ENCODE measurements around the gene SPSB4. TPM values are rescaled to one million over a fixed set of nuclear protein-coding genes. Genes with fewer than 3 reads are reported as not detected.
A peak's percentile ranks its signal among the peaks of the same experiment; 100 is the strongest.

Gene SPSB4
- total RNA-seq, 2 donors from 2014 or later = 18.2 to 48.1 TPM

GRCh38 chr3:141191097-141191749 lies 140.1 kb downstream of the SPSB4 start:
- TF ChIP-seq, protein P1, sequence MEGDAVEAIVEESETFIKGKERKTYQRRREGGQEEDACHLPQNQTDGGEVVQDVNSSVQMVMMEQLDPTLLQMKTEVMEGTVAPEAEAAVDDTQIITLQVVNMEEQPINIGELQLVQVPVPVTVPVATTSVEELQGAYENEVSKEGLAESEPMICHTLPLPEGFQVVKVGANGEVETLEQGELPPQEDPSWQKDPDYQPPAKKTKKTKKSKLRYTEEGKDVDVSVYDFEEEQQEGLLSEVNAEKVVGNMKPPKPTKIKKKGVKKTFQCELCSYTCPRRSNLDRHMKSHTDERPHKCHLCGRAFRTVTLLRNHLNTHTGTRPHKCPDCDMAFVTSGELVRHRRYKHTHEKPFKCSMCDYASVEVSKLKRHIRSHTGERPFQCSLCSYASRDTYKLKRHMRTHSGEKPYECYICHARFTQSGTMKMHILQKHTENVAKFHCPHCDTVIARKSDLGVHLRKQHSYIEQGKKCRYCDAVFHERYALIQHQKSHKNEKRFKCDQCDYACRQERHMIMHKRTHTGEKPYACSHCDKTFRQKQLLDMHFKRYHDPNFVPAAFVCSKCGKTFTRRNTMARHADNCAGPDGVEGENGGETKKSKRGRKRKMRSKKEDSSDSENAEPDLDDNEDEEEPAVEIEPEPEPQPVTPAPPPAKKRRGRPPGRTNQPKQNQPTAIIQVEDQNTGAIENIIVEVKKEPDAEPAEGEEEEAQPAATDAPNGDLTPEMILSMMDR (IDR thresholded peaks at IDR 0.05) = no peak
- TF ChIP-seq POLR2A (IDR thresholded peaks at IDR 0.05) = no peak
- Histone ChIP-seq H3K27me3 (no peaks in the 10 kb centered on the region), H3K4me1 (no peaks in the 10 kb centered on the region), H3K9me3 (no peaks in the 10 kb centered on the region), H3K4me3 (no peak overlapping the region), H3K36me3 (replicated peaks in 1 of 2; ENCODE audit: insufficient read depth in 1 of 2, low read depth in 2 of 2) (no peaks in the 10 kb centered on the region), H3K27ac (no peak overlapping the region)
- DNase-seq (no peak), ATAC-seq (no peak)
- intact Hi-C loops (cut with DNase I) = loop anchor here (5.0 kb wide), 1 partner anchor 189 kb away; no protein-coding TSS in a partner anchor
- 50 to 91% methylated on average over 2 of the region's 2 CpGs for WGBS, 2 donors

DNA sequence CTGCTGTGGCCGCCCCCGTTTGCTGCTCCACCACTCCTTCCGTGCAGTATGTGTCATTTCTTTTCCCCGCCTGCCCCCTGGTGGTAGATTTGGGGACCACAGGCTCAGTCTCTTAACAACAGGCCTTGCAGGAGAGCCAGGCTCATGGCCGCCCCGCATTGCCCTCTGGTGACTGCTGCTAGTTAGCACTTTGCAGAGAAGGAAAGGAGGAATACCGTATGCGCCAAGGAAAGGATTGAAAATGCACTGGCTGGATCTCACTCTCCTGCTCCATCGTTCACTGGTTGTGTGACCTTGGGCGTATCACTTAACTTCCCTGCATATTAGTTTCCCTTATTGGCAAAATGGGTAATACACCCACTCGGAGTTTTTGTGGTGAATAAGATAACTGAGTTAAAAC lies 141.2 kb downstream of the SPSB4 start:
- TF ChIP-seq, protein P1 (IDR thresholded peaks at IDR 0.05) = peak; percentile 98 to 100 (median 100)
- no peak for TF ChIP-seq POLR2A (IDR thresholded peaks at IDR 0.05)
- Histone ChIP-seq H3K9me3 (no peaks in the 10 kb centered on the region), H3K4me3 (no peak overlapping the region), H3K27ac (no peak overlapping the region), H3K4me1 (no peaks in the 10 kb centered on the region), H3K36me3 (replicated peaks in 1 of 2; ENCODE audit: insufficient read depth in 1 of 2, low read depth in 2 of 2) (no peaks in the 10 kb centered on the region), H3K27me3 (no peaks in the 10 kb centered on the region)
- intact Hi-C loops (cut with DNase I) = loop anchor here (5.0 kb wide), 1 partner anchor 190 kb away; no protein-coding TSS in a partner anchor
- ATAC-seq (peak; percentile 99), DNase-seq (peak; percentile 97 to 99 (median 98))
- 5 to 7% methylated on average over 11 of the region's 11 CpGs for WGBS, 2 donors

DNA sequence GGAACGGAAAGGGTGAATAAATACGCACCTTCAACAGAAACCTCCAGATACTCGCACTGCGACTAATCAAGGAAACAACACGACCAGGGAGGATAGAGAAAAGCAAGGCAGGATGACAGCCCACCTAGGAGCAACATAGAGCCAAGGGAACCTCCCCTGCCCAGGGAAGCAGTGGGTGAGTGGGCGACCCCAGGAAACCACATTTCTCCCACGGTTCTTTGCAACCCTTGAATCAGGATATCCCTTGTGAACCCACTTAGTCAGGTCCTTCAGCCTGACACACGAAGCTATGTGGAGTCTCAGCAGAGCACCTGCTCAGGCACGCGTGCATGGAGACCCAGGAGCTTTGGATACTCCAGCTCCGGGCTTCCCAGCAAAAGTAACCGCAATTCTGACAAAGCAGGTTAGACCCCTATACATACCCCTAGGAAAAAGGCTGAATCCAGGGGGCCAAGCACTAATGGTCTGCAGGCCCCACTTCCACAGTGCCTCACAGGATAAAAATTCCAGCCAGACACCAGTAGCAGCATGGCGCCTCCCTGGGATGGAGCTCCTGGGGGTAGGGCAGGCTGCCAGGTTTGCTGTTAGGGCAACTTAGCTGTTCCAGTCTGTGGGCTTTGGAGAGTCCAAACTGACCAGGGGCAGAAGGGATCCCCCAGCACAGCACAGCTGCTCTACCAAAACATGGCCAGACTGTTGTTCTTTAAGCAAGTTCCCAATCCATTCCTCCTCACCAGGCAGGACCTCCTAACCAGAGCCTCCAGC lies 142.1 kb downstream of the SPSB4 start:
- H3K4me3 ChIP-seq = no peak overlapping the region
- 73 to 87% methylated on average over 9 to 13 of the region's 13 CpGs for WGBS, 2 donors
- ATAC-seq (no peak), DNase-seq (no peak)
- TF ChIP-seq, protein P1 (IDR thresholded peaks at IDR 0.05) = no peak
- no peak for TF ChIP-seq POLR2A (IDR thresholded peaks at IDR 0.05)
- H3K27me3 ChIP-seq = no peaks in the 10 kb centered on the region
- H3K27ac ChIP-seq = no peak overlapping the region
- no peaks in the 10 kb centered on the region for H3K36me3 ChIP-seq (replicated peaks in 1 of 2; ENCODE audit: insufficient read depth in 1 of 2, low read depth in 2 of 2)
- intact Hi-C loops (cut with DNase I) = loop anchor here (5.0 kb wide), 1 partner anchor 191 kb away; no protein-coding TSS in a partner anchor
- H3K4me1 ChIP-seq = no peaks in the 10 kb centered on the region
- no peaks in the 10 kb centered on the region for H3K9me3 ChIP-seq

Other genes with a start within 250 kb of the SPSB4 start
- 100 to 1,000 TPM in 1 of 2 donors, 10 to 100 TPM in 1; 84.0 to 111 TPM for gene SLC25A36, start 109.5 kb upstream of the SPSB4 start, total RNA-seq
- 10 to 100 TPM in 1 of 2 donors, 1 to 10 TPM in 1; 9.9 to 10.5 TPM for gene PXYLP1, start 180.5 kb downstream of the SPSB4 start, total RNA-seq

Data from body of pancreas (tissue), 4 donors.